Suprapubic skin (tissue), 3 donors: ENCODE data around the gene RPA1.

Source experiments
- CTCF ChIP-seq, 2 donors: fragments of 200-600 bp in 1 of 2; fragments of 450-650 bp in 1 of 2; sonication (generic) in 1 of 2; IDR thresholded peaks; one replicate each; pipeline ENCODE4 v1.5.1; 2016 to 2019; ENCODE audit warnings: antibody characterized with exemption in 2 of 2, mild to moderate bottlenecking in 1 of 2, moderate library complexity in 1 of 2
- POLR2AphosphoS5 ChIP-seq, 3 donors: sonication (generic); formaldehyde crosslinking; IDR thresholded peaks; one replicate each; pipeline ENCODE4 v1.6.1; 2017; ENCODE audit warnings: antibody characterized with exemption in 3 of 3

- TF ChIP-seq POLR2AphosphoS5 (IDR thresholded peaks at IDR 0.05) (no peak), CTCF (IDR thresholded peaks at IDR 0.05) (no peak)
These were observed 48.8 kb downstream of the RPA1 start for GRCh38 chr17:1878419-1879121.
